NCI-H1092 (cell line): ENCODE measurements around the gene PDLIM7.

Experiments used
- DNase-seq: peaks from one replicate; lab custom pipeline; 2025; lab: John Stamatoyannopoulos, UW

Gene PDLIM7

GRCh38 chr5:177443144-177443983, 54.0 kb downstream of the PDLIM7 start:
- DNase-seq = no peak

GRCh38 chr5:177442066-177442826, 55.2 kb downstream of the PDLIM7 start:
- DNase-seq = no peak

- no peak for DNase-seq
Observed at GRCh38 chr5:177440990-177441780, 56.2 kb downstream of the PDLIM7 start.

GRCh38 chr5:177440211-177440989, 57.0 kb downstream of the PDLIM7 start:
- DNase-seq = no peak

GRCh38 chr5:177439518-177440053, 57.8 kb downstream of the PDLIM7 start:
- no peak for DNase-seq

- DNase-seq = no peak
Observed at GRCh38 chr5:177438468-177438867, 58.9 kb downstream of the PDLIM7 start.

- DNase-seq = no peak
Observed at GRCh38 chr5:177437623-177438022, 59.8 kb downstream of the PDLIM7 start.

GRCh38 chr5:177435847-177436536, 61.4 kb downstream of the PDLIM7 start:
- DNase-seq = no peak

GRCh38 chr5:177434942-177435738, 62.3 kb downstream of the PDLIM7 start:
- DNase-seq = no peak

GRCh38 chr5:177434437-177434836, 63.0 kb downstream of the PDLIM7 start:
- no peak for DNase-seq

GRCh38 chr5:177433658-177434217, 63.7 kb downstream of the PDLIM7 start:
- no peak for DNase-seq
